IPS-15b (cell line): Measurements from ENCODE around the gene CAPN1.
A peak's percentile ranks its signal among the peaks of the same experiment; 100 is the strongest.

ENCODE experiments used
- H3K27me3 ChIP-seq: one replicate; pipeline ENCODE4 v1.6.1; 2013; ENCODE audit warnings: low read length; ENCODE audit not compliant: control insufficient read depth, insufficient read depth
- H3K36me3 ChIP-seq: one replicate; pipeline ENCODE4 v1.6.1; 2013; ENCODE audit warnings: low read length; ENCODE audit not compliant: control insufficient read depth, insufficient read depth
- H3K4me1 ChIP-seq: one replicate; pipeline ENCODE4 v1.6.1; 2013; ENCODE audit warnings: mild to moderate bottlenecking, low read length; ENCODE audit not compliant: control insufficient read depth, insufficient read depth
- H3K4me3 ChIP-seq: one replicate; pipeline ENCODE4 v1.5.1; 2013; ENCODE audit warnings: low read depth, low read length
- H3K9ac ChIP-seq: one replicate; pipeline ENCODE4 v1.6.1; 2013; ENCODE audit warnings: low read depth, mild to moderate bottlenecking, low read length
- H3K9me3 ChIP-seq: one replicate; pipeline ENCODE4 v1.6.1; 2013; ENCODE audit warnings: mild to moderate bottlenecking, low read length; ENCODE audit not compliant: control insufficient read depth, insufficient read depth

Gene CAPN1

DNA sequence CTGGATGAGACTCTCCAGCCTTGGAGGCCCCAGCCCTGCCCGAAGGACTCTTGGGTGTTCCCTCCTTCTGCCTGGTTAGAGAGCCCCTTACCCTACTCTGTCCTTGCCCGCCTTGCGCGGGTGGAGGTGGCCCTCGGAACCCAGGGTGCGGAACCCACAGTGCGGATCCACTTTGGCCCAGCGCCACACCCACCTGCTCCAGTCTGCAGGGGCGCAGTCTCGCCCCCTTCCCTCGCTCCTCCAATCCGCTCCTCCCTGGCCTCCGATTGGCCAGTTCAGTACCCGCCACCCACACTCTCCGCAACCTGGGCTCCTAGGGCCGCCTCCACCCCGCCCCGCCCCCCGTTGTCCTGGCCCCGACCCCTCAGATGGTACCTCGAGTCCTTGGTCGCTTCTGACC, 2.4 kb downstream of the CAPN1 start:
- peaks cover 36% of the 10 kb centered on the region for H3K36me3 ChIP-seq
- peaks cover 23% of the 10 kb centered on the region for H3K4me1 ChIP-seq
- peak overlapping the region; percentile 97 for H3K4me3 ChIP-seq
- no peaks in the 10 kb centered on the region for H3K9me3 ChIP-seq
- H3K9ac ChIP-seq = no peak overlapping the region
- no peaks in the 10 kb centered on the region for H3K27me3 ChIP-seq

DNA sequence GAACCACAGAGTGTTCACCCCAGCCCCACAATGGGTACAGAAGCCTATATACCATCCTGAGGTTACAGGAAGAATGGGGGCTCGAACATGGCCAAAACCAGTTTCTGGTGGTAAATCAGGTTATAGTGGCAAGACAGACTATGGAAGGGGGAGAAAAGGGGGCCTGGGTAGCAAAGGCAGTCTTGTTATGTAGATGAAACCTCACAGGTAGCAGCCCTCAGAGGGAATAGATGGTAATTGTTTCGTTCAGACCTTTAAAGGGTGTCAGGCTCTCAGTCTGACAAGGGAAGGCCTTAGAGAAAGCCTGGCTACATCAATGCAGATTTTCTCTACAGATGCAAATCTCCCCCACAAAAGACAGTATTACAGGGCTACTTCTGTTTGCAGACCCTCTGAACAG, 3.4 kb downstream of the CAPN1 start:
- H3K4me1 ChIP-seq = peaks cover 23% of the 10 kb centered on the region
- H3K4me3 ChIP-seq = peak overlapping the region; percentile 50
- no peaks in the 10 kb centered on the region for H3K27me3 ChIP-seq
- no peak overlapping the region for H3K9ac ChIP-seq
- peaks cover 46% of the 10 kb centered on the region for H3K36me3 ChIP-seq
- no peaks in the 10 kb centered on the region for H3K9me3 ChIP-seq

DNA sequence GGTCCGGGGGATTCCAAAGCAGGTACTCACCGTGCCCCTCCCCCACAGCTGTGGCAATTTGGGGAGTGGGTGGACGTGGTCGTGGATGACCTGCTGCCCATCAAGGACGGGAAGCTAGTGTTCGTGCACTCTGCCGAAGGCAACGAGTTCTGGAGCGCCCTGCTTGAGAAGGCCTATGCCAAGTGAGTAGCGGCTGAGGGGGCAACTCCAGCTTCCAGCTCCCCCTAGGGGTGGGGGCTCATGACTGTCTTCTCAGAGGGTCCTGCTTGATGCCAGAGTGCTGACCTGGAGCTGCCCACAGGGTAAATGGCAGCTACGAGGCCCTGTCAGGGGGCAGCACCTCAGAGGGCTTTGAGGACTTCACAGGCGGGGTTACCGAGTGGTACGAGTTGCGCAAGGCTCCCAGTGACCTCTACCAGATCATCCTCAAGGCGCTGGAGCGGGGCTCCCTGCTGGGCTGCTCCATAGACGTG, 4.2 kb downstream of the CAPN1 start:
- H3K4me1 ChIP-seq = peaks cover 23% of the 10 kb centered on the region
- no peaks in the 10 kb centered on the region for H3K9me3 ChIP-seq
- H3K4me3 ChIP-seq = peak overlapping the region; percentile 4
- H3K27me3 ChIP-seq = no peaks in the 10 kb centered on the region
- H3K36me3 ChIP-seq = peaks cover 53% of the 10 kb centered on the region
- no peak overlapping the region for H3K9ac ChIP-seq

DNA sequence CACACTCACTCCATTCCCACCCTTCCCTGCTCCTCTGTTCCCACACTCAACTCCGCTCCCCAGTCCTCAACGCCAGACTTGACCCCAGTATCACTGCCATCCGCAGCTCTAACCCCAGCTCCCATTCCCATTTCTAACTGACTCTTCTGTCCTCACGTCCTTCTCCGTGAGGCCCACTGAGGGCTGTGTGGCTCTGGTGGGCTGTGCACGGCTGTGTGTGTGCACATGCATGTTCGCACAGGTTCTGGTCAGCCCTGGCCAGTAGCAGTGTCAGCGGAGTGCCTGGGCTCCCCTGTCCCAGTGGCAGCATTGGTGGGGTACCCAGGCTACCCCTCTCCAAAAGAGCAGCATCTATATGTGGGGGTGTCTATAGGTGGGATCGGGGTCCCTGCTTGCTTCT, 5.0 kb downstream of the CAPN1 start:
- peaks cover 54% of the 10 kb centered on the region for H3K36me3 ChIP-seq
- H3K4me3 ChIP-seq = no peak overlapping the region
- H3K9me3 ChIP-seq = no peaks in the 10 kb centered on the region
- no peaks in the 10 kb centered on the region for H3K27me3 ChIP-seq
- peaks cover 23% of the 10 kb centered on the region for H3K4me1 ChIP-seq
- no peak overlapping the region for H3K9ac ChIP-seq

DNA sequence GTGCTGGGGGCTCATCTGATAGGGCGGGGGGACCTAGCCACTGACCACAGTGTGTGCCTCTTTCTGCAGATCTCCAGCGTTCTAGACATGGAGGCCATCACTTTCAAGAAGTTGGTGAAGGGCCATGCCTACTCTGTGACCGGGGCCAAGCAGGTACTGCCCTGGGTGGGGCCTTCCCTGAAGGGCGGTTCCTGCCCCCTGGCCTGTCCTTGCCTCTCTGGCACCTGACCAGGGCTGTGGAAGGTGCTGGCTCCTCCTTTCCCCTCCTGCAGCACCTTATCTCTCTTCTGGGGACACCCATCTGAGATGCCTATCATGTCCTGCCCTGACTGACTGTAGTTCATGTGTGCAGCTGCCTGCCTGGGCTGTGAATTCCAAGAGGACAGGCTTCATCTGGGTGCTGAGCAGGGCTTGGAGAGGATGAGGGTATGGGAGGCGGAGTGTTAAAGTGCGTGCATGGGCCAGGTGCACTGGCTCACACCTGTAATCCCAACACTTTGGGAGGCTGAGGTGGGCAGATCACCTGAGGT, 5.5 kb downstream of the CAPN1 start:
- Histone ChIP-seq H3K36me3 (peaks cover 57% of the 10 kb centered on the region), H3K4me3 (no peak overlapping the region), H3K27me3 (no peaks in the 10 kb centered on the region), H3K9ac (no peak overlapping the region), H3K9me3 (no peaks in the 10 kb centered on the region), H3K4me1 (peaks cover 23% of the 10 kb centered on the region)

DNA sequence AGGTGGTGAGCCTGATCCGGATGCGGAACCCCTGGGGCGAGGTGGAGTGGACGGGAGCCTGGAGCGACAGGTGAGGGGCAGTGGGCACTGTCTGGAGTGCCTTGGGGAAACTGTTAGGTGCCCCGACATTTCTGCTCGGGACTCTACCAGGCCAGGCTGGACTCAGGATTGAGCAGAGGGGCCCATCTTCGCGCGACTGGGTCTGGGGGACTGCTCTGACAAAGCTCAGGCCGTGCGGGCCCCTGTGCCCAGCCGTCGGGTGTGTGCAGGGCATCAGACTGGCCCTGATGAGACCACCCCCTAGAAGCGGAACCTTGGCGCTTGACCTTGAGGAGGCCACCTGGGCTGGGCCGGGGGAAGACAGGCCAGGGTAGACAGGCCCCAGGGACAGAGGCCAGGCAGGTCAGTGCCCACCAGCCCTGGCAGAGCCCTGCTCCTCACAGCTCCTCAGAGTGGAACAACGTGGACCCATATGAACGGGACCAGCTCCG, 6.3 kb downstream of the CAPN1 start:
- Histone ChIP-seq H3K4me1 (peaks cover 23% of the 10 kb centered on the region), H3K9me3 (no peaks in the 10 kb centered on the region), H3K4me3 (no peak overlapping the region), H3K27me3 (no peaks in the 10 kb centered on the region), H3K9ac (no peak overlapping the region), H3K36me3 (peaks cover 62% of the 10 kb centered on the region)

DNA sequence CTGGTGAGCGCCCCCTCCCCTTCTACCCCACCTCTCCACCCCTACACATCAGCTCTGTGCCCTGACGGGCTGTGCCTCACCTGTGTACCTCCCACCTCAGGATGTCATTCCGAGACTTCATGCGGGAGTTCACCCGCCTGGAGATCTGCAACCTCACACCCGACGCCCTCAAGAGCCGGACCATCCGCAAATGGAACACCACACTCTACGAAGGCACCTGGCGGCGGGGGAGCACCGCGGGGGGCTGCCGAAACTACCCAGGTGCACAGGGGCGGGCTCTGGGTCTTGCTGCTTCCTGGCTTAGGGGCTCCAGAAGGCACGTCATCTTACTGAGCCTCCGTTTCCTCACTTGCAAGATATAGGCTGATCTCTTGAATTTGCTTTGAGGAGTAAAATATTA, 6.8 kb downstream of the CAPN1 start:
- no peak overlapping the region for H3K4me3 ChIP-seq
- H3K9ac ChIP-seq = no peak overlapping the region
- peaks cover 62% of the 10 kb centered on the region for H3K36me3 ChIP-seq
- no peaks in the 10 kb centered on the region for H3K27me3 ChIP-seq
- peaks cover 22% of the 10 kb centered on the region for H3K4me1 ChIP-seq
- no peaks in the 10 kb centered on the region for H3K9me3 ChIP-seq

DNA sequence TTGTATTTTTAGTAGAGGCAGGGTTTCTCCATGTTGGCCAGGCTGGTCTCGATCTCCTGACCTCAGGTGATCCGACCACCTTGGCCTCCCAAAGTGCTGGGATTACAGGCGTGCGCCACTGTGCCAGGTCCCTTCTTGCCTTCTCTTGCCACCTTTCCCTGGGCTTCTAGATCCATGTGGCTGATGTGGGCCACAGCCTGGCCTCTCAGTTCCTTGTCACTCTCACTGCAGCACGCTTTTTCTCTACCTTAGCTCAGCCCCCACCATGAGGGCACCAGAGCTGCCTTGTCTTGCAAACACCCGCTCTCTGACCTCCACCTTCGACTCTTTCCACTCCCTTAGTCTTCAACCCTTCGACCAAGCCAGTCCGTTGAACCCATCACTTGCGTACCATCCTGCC, 7.5 kb downstream of the CAPN1 start:
- Histone ChIP-seq H3K4me3 (no peak overlapping the region), H3K27me3 (no peaks in the 10 kb centered on the region), H3K9ac (no peak overlapping the region), H3K36me3 (peaks cover 60% of the 10 kb centered on the region), H3K4me1 (peaks cover 18% of the 10 kb centered on the region), H3K9me3 (no peaks in the 10 kb centered on the region)

DNA sequence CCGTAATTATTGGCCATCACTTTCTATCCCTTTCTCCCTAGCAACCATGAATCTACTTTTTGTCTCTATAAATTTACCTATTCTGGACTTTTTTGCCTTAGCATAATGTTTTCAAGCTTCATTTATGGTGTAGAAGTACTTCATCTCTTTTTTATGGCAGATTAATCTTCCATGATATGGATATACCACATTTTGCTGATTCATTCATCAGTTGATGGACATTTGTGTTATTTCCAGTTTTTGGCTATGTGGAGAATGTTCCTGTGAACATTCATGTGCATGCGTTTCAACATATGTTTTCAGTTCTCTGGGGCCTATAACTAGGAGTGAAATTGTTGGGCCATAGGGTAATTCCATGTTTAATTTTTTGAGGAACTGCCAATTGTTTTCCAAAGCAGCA, 12.8 kb downstream of the CAPN1 start:
- no peaks in the 10 kb centered on the region for H3K9me3 ChIP-seq
- no peaks in the 10 kb centered on the region for H3K4me1 ChIP-seq
- H3K4me3 ChIP-seq = no peak overlapping the region
- H3K9ac ChIP-seq = no peak overlapping the region
- H3K36me3 ChIP-seq = peaks cover 36% of the 10 kb centered on the region
- H3K27me3 ChIP-seq = no peaks in the 10 kb centered on the region

DNA sequence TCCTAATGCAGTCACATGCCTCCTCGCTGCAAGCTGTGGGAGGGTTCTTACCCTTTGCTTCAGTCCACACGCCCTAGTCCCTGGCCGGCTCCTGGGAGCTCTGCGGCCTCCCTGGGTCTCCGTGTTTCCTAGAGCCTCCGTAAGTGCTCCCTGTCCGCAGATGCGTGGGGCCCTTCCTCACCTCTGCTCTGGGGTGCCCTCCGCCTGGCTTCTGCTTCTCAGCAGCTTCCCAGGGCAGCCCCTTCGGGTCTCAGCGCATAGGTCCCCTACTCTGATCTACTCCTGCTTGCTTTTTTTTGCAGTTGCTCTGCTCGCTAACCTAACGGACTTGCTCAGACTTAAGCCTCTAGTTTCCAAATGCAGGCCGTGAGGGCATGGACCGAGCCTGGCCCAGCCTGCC, 22.4 kb downstream of the CAPN1 start:
- Histone ChIP-seq H3K27me3 (no peaks in the 10 kb centered on the region), H3K36me3 (peaks cover 45% of the 10 kb centered on the region), H3K4me3 (peak overlapping the region; percentile 22), H3K4me1 (no peaks in the 10 kb centered on the region), H3K9ac (no peak overlapping the region), H3K9me3 (no peaks in the 10 kb centered on the region)

DNA sequence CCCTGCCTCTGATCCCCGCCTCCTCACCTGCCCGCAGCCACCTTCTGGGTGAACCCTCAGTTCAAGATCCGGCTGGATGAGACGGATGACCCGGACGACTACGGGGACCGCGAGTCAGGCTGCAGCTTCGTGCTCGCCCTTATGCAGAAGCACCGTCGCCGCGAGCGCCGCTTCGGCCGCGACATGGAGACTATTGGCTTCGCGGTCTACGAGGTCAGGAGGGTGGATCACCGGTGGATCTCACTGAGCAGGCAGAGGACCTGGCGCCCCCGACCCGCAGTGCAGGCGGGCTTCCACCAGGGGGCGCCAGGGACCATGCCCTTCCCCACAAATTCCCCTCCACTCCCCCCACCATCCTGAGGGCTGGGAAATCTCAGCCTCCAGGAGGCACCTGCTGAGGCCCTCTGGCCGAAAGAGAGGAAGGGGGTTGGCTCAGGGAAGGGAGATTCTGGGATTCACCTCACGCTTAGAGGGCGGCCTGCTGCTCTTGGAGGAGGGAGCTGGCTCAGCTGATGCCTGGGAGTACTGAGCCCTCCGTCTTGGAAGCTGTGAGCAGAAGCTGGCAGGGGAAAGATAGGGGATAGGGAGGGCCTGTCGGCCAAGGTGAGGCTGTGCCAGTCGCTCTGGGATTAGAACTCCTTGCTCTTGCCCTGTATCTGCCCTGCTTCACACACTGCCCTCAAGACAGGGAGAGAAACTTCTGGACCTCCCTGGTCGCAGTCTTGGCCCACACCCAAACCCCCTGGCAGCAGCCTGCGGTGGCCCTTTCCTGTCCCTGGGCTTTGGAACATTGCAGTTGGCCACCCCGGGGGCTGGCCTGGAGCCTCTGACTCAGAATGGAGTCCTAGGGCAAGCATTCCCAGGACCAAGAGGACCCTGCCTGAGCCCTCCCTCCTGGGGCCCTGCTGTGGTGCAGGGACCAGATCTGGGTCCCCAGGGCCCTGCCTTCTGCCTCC, 23.2 kb downstream of the CAPN1 start:
- Histone ChIP-seq H3K27me3 (no peaks in the 10 kb centered on the region), H3K4me1 (no peaks in the 10 kb centered on the region), H3K9me3 (no peaks in the 10 kb centered on the region), H3K4me3 (peak overlapping the region; percentile 22), H3K9ac (no peak overlapping the region), H3K36me3 (peaks cover 52% of the 10 kb centered on the region)

DNA sequence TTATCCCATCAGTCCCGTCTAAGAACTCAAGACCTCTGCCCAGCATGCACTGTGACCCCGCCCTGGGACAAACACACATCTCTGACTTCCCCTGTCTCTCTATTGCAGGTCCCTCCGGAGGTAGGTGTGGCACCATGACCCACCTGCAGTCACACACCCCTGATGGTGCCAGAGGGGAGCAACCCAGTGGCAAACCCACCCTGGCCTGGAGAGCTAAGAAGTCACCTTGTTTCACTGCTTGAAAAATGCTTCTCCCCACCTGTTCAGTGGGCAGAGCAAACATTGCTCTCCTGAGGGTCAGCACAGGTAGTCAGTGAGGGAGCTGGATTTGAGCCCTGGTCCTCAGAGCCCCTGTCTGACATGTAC, 23.9 kb downstream of the CAPN1 start:
- Histone ChIP-seq H3K9ac (no peak overlapping the region), H3K36me3 (peaks cover 57% of the 10 kb centered on the region), H3K9me3 (no peaks in the 10 kb centered on the region), H3K27me3 (no peaks in the 10 kb centered on the region), H3K4me1 (no peaks in the 10 kb centered on the region), H3K4me3 (no peak overlapping the region)
